ENCODE results near the gene CADPS2.

- TF ChIP-seq CTCF (IDR thresholded peaks at IDR 0.05) = no peak
- no peak for TF ChIP-seq POLR2AphosphoS5 (IDR thresholded peaks at IDR 0.05)
Measured at GRCh38 chr7:122525355-122525754, 360.9 kb downstream of the CADPS2 start.
